Left ventricle myocardium inferior (tissue), 1 donor: Measurements from ENCODE around the gene GPR87. TPM values are rescaled to one million over a fixed set of nuclear protein-coding genes. Genes with fewer than 3 reads are reported as not detected.

Experiments used
- DNase-seq: peaks from one replicate; pipeline ENCODE4 v3.0.0-alpha.2; 2020
- H3K27ac ChIP-seq: fragments of 200-600 bp; replicated peaks from 2 replicates; pipeline ENCODE4 v1.8.0; 2021
- H3K27me3 ChIP-seq: fragments of 200-600 bp; 2 replicates; pipeline ENCODE4 v1.8.0; 2021; ENCODE audit warnings: low read depth
- H3K36me3 ChIP-seq: fragments of 200-600 bp; 2 replicates; pipeline ENCODE4 v1.8.0; 2021
- H3K4me1 ChIP-seq: fragments of 200-600 bp; 2 replicates; pipeline ENCODE4 v1.8.0; 2021
- H3K4me3 ChIP-seq: fragments of 200-600 bp; 2 replicates; pipeline ENCODE4 v1.8.0; 2021; ENCODE audit warnings: mild to moderate bottlenecking, moderate library complexity
- H3K9me3 ChIP-seq: fragments of 200-600 bp; replicated peaks from 2 replicates; pipeline ENCODE4 v1.8.0; 2021
- intact Hi-C: fragments of 100-400 bp; cut with micrococcal nuclease; formaldehyde crosslinking; loops from one replicate; pipeline ENCODE4 v1.11.0; 2022
- total RNA-seq: library from RNA; stranded (reverse); fragmentation: NEBNext Ultra II Directional; extraction: Animal tissue kit (Norgen Biotek cat#: 25700); gene quantifications from one replicate; pipeline ENCODE4 v1.2.1, GENCODE V29; 2021
- TF ChIP-seq, protein P1 (sequence below): fragments of 200-600 bp; IDR thresholded peaks from 2 replicates; pipeline ENCODE4 v1.8.0; 2021; ENCODE audit warnings: antibody characterized with exemption, mild to moderate bottlenecking, borderline replicate concordance
- donor health status: DM: no; HTN: yes; CAD: no; lungs with severe emphysema.

GPR87 gene
- total RNA-seq, 1 donor from 2014 or later = not detected

DNA sequence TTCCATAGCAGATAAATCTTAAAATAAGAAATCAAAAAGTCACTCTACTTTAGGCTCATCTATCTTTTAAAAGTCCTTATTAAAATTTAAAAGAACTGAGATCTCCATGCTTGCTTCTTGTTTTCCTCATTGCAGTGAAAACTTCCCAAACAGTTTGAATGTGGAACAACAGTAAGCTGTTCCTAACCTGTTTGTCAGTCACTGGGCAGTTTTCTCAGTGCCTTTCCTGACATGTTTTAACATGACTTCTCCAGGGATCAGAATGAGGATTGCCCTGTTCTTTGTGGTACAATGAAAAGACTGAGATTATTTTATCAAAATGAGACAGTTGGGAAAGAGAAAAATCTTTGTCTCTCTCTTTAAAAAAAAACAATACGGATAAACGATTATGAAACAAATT is 774 bp downstream of the GPR87 start:
- intact Hi-C loops = no loop called here
- H3K4me3 ChIP-seq = no peak overlapping the region
- no peaks in the 10 kb centered on the region for H3K9me3 ChIP-seq
- no peak overlapping the region for H3K27ac ChIP-seq
- no peaks in the 10 kb centered on the region for H3K4me1 ChIP-seq
- no peaks in the 10 kb centered on the region for H3K36me3 ChIP-seq
- H3K27me3 ChIP-seq = no peaks in the 10 kb centered on the region
- DNase-seq = no peak
- TF ChIP-seq, protein P1, sequence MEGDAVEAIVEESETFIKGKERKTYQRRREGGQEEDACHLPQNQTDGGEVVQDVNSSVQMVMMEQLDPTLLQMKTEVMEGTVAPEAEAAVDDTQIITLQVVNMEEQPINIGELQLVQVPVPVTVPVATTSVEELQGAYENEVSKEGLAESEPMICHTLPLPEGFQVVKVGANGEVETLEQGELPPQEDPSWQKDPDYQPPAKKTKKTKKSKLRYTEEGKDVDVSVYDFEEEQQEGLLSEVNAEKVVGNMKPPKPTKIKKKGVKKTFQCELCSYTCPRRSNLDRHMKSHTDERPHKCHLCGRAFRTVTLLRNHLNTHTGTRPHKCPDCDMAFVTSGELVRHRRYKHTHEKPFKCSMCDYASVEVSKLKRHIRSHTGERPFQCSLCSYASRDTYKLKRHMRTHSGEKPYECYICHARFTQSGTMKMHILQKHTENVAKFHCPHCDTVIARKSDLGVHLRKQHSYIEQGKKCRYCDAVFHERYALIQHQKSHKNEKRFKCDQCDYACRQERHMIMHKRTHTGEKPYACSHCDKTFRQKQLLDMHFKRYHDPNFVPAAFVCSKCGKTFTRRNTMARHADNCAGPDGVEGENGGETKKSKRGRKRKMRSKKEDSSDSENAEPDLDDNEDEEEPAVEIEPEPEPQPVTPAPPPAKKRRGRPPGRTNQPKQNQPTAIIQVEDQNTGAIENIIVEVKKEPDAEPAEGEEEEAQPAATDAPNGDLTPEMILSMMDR = no peak

DNA sequence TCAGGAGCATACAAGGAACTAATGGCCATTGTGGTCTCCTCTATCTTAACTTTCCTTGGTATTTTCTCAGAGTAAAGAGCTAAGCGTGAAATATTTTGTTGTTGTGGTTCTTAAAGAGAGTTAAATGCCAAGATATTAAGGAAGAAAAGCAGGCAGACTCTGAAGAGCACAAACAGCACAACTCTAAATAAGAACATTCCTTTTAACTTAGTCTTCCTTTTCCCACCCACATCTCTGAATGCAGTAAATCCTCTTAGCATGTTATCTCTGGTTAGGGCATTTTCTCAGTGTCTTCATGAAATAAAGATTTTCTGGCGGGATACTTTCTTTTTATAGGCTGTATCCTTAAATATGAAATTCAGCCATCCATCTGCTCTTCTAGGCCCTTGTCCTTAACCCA is 1.5 kb downstream of the GPR87 start:
- DNase-seq = no peak
- Histone ChIP-seq H3K27ac (no peak overlapping the region), H3K4me1 (no peaks in the 10 kb centered on the region), H3K27me3 (no peaks in the 10 kb centered on the region), H3K36me3 (no peaks in the 10 kb centered on the region), H3K4me3 (no peak overlapping the region), H3K9me3 (no peaks in the 10 kb centered on the region)
- TF ChIP-seq, protein P1 = no peak
- intact Hi-C loops = no loop called here

DNA sequence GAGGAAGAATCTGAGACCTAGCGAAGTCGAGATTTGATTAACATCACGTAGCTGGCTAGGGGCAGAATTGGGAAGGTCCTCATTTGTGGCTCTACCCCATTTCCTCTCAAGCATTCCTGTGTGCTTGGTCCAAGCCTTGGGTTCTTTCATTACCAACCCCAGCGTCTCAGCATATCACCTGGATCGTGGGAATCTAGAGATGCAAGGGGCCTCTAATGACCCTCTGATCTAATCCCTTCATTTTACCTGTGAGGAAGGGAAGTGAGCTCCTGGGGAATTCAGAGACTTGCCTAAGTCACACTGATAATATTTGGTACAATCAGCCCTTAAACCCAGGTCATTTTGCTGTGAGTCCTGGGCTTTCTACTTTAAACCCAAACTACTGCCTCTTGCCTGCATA is 2.0 kb downstream of the GPR87 start:
- intact Hi-C loops = no loop called here
- no peak overlapping the region for H3K27ac ChIP-seq
- no peak for DNase-seq
- H3K4me3 ChIP-seq = no peak overlapping the region
- no peaks in the 10 kb centered on the region for H3K9me3 ChIP-seq
- no peaks in the 10 kb centered on the region for H3K36me3 ChIP-seq
- H3K4me1 ChIP-seq = no peaks in the 10 kb centered on the region
- TF ChIP-seq, protein P1 = no peak
- no peaks in the 10 kb centered on the region for H3K27me3 ChIP-seq

DNA sequence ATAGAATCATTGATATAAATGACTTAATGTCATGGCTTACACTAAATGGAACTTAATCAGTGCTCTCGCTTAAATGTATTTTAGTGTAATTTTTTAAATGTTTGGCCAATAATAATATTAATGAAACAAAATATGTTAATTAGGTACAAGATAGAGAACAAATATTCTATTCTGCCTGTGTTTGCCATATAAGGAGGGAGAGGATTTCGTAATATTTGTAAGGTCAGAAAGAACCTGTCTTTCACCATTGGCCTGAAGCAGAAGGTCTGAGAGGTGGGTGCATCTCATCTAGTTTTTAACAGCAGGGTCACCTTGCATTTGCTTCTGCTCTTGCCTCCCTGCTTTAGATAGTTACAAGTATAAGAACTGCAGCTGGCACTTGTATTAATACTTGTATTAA is 2.5 kb downstream of the GPR87 start:
- no peaks in the 10 kb centered on the region for H3K36me3 ChIP-seq
- no peak overlapping the region for H3K4me3 ChIP-seq
- H3K27me3 ChIP-seq = no peaks in the 10 kb centered on the region
- TF ChIP-seq, protein P1 = no peak
- no peak for DNase-seq
- intact Hi-C loops = no loop called here
- H3K9me3 ChIP-seq = no peaks in the 10 kb centered on the region
- no peaks in the 10 kb centered on the region for H3K4me1 ChIP-seq
- no peak overlapping the region for H3K27ac ChIP-seq

DNA sequence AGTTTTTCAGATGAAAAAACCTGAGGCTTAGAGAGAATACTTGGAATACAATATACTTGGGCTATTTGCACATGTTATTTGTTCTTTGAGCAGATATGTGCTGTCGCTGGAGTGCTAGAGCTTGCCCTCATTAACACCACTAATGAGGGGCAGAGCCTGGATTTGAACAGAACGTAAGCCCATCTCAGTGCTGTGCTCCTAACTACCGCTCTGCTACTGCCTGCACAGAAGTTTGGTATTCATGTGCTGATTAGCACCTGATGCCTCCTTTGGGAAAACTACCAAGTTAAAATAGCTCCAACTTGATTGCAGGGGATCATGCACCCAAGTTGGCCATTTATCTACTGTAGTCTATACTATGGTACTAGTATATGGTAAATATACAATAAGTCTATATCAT is 3.6 kb downstream of the GPR87 start:
- no peak for DNase-seq
- no peaks in the 10 kb centered on the region for H3K9me3 ChIP-seq
- no peaks in the 10 kb centered on the region for H3K27me3 ChIP-seq
- no peaks in the 10 kb centered on the region for H3K4me1 ChIP-seq
- no peak overlapping the region for H3K4me3 ChIP-seq
- intact Hi-C loops = no loop called here
- no peak overlapping the region for H3K27ac ChIP-seq
- no peaks in the 10 kb centered on the region for H3K36me3 ChIP-seq
- TF ChIP-seq, protein P1 = no peak

DNA sequence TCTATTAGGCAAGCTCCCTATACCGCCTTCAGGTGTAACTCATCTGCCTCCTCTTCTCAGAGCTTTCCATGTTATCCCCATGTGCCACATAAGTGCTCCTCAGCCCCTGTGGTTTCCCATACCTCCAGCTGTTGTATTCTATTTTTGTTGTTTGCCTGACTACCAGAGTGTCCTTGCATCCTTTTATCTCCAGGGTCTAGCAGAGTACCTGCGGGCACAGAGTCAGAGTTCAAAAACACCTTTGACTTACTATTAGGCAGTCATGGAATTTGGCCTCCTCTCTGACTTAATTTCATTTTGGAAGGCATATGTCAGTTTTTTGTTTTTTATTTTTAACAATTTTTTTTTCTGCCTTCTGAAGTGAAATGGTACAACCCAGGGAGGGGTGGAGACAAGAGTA is 7.1 kb downstream of the GPR87 start:
- H3K9me3 ChIP-seq = no peaks in the 10 kb centered on the region
- H3K4me3 ChIP-seq = no peak overlapping the region
- DNase-seq = no peak
- H3K36me3 ChIP-seq = no peaks in the 10 kb centered on the region
- no peaks in the 10 kb centered on the region for H3K4me1 ChIP-seq
- TF ChIP-seq, protein P1 = no peak
- no peaks in the 10 kb centered on the region for H3K27me3 ChIP-seq
- intact Hi-C loops = no loop called here
- H3K27ac ChIP-seq = no peak overlapping the region
